HG03159 (cell line): ENCODE results near the gene CDC6.

Experiments
- ATAC-seq: cut with Tn5 transposase; IDR thresholded peaks from one replicate; pipeline ENCODE4 v1.9.1; 2021; ENCODE audit warnings: mild to moderate bottlenecking, moderate library complexity; ENCODE audit not compliant: unreplicated experiment

The CDC6 gene

GRCh38 chr17:40350689-40351358, 63.1 kb downstream of the CDC6 start:
- no peak for ATAC-seq

DNA sequence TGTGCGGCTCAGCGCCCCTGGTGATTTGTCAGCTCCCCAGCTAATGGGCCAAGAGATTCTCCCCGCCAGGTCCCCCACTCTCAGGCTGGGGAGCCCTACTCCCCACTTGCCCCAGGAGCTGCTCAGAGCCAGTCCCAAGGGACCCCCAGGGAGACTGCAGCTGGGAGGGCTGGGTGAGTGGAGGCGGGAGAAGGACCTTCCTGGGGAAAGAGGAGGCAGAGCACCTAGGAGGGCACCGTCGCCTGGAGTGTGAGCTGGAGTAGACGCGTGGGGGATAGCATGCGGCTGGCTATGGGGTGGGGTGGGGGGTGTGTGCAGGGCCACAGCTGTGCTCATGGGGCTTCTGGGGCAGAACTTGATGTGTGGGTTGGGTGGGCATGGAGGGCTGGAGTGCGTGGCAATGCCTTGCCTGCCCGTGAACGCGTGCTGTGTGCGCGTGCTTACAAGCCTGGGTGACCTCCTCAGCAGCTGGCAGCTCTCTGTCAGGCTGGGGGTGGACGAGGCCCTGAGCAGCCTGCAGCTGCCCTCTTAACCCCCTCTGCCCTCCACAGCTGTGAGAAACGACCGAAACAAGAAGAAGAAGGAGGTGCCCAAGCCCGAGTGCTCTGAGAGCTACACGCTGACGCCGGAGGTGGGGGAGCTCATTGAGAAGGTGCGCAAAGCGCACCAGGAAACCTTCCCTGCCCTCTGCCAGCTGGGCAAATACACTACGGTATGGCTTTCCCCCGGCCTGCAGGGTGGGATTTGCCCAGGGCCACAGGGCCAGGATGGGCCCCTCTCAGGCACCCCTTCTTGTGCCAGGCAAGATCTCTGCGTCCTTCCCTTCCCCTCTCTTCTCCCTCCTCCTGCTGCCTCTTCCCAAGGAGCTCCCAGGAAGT, 63.9 kb downstream of the CDC6 start:
- no peak for ATAC-seq

DNA sequence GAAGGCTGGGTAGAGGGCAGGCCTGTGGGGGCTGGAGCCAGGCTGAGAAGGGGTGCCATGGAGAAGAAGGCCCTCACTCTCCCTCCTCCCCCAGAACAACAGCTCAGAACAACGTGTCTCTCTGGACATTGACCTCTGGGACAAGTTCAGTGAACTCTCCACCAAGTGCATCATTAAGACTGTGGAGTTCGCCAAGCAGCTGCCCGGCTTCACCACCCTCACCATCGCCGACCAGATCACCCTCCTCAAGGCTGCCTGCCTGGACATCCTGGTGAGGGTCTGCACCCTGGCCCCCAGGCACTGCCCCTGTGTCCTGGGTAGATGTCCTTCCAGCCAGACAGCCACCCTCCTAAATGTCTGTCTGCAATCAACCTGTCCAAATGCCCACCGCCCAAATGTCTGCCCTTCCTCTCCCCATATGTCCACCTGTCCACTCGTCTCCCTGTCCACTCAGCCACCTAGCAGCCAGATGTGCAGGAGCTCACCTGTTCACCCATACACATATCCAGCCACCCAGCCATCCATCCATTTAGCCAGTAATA, 64.6 kb downstream of the CDC6 start:
- no peak for ATAC-seq

DNA sequence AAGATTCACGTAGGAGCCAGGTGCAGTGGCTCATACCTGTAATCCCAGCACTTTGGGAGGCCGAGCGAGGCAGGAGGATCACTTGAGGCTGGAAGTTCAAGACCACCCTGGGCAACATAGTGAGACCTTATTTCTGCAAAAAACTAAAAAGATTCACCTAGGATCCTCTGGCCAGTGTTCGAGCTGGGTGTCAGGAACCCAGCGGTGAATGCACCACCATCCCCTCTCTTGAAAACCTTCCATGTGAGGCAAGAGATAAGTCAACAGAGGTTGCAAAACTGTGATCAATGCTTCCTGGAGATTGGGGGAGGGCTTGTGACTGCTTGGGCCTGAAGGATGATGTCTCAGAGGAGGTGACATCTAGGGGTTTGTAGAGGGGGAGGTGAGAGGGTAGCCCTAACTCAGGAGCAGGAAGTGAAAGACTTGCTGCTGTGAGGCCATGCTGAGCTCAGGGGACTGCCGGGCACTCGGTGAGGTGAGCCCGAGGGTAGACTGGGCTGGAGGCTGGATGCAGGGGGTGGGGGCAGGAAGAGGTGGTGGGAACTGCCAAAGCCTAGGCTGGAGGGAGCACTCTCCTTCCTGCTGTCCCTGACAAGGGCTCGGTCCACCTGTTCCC, 65.2 kb downstream of the CDC6 start:
- no peak for ATAC-seq
